Measurements from ENCODE around the gene BMPR1A.

The BMPR1A gene

DNA sequence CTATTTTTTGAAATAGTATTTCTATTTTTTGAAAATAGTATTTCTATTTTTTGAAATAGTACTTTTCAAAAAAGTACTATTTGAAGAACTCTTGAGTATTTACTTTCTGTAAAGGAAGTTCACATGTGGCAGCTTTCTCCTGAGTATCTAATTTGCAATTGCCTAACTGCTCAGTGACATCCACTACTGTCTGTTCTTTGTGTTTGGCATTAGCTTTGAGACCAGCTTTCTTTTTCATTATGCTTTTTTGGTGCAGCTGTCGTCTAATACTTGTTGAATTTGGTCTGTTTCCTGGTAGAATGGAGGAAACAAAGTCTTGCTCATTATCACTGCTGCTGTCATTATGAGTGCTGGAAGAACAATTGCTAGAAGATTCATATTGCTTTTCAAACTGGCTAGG is 99.1 kb downstream of the BMPR1A start:
- no peak overlapping the region for H3K27ac ChIP-seq (replicated peaks)
- H3K27me3 ChIP-seq (ENCODE audit: insufficient read depth, poor library complexity, severe bottlenecking), result no peaks in the 10 kb centered on the region
- DNase-seq (ENCODE audit: low read depth in 1 of 2, low spot score in 1 of 2), result no peak
- no peak overlapping the region for H3K4me3 ChIP-seq (replicated peaks; ENCODE audit: insufficient read depth, low read length)
- TF ChIP-seq CTCF (IDR thresholded peaks at IDR 0.05; ENCODE audit: insufficient read depth, low read length) (no peak), SPI1 (IDR thresholded peaks at IDR 0.05; ENCODE audit: borderline replicate concordance, low read depth) (no peak), REST (IDR thresholded peaks at IDR 0.05; ENCODE audit: insufficient replicate concordance, low read depth) (no peak), GABPA (IDR thresholded peaks at IDR 0.05; ENCODE audit: low read depth) (no peak), POLR2AphosphoS5 (IDR thresholded peaks at IDR 0.05; ENCODE audit: low read depth) (no peak)

- Histone ChIP-seq H3K27me3 (ENCODE audit: insufficient read depth, poor library complexity, severe bottlenecking) (no peaks in the 10 kb centered on the region), H3K4me3 (replicated peaks; ENCODE audit: insufficient read depth, low read length) (no peak overlapping the region), H3K27ac (replicated peaks) (no peak overlapping the region)
- TF ChIP-seq SPI1 (IDR thresholded peaks at IDR 0.05; ENCODE audit: borderline replicate concordance, low read depth), result no peak
- TF ChIP-seq GABPA (IDR thresholded peaks at IDR 0.05; ENCODE audit: low read depth), result no peak
- no peak for TF ChIP-seq POLR2AphosphoS5 (IDR thresholded peaks at IDR 0.05; ENCODE audit: low read depth)
- no peak for TF ChIP-seq CTCF (IDR thresholded peaks at IDR 0.05; ENCODE audit: insufficient read depth, low read length)
- no peak for TF ChIP-seq REST (IDR thresholded peaks at IDR 0.05; ENCODE audit: insufficient replicate concordance, low read depth)
- no peak for DNase-seq (ENCODE audit: low read depth in 1 of 2, low spot score in 1 of 2)
Measured at GRCh38 chr10:86856156-86856555, 99.7 kb downstream of the BMPR1A start.

GRCh38 chr10:86857128-86857721 is 100.8 kb downstream of the BMPR1A start:
- no peaks in the 10 kb centered on the region for H3K27me3 ChIP-seq (ENCODE audit: insufficient read depth, poor library complexity, severe bottlenecking)
- TF ChIP-seq SPI1 (IDR thresholded peaks at IDR 0.05; ENCODE audit: borderline replicate concordance, low read depth) (no peak), POLR2AphosphoS5 (IDR thresholded peaks at IDR 0.05; ENCODE audit: low read depth) (no peak), CTCF (IDR thresholded peaks at IDR 0.05; ENCODE audit: insufficient read depth, low read length) (no peak), REST (IDR thresholded peaks at IDR 0.05; ENCODE audit: insufficient replicate concordance, low read depth) (no peak), GABPA (IDR thresholded peaks at IDR 0.05; ENCODE audit: low read depth) (no peak)
- no peak for DNase-seq (ENCODE audit: low read depth in 1 of 2, low spot score in 1 of 2)
- H3K27ac ChIP-seq (replicated peaks), result no peak overlapping the region
- no peak overlapping the region for H3K4me3 ChIP-seq (replicated peaks; ENCODE audit: insufficient read depth, low read length)
